Measurements from ENCODE around the gene LAYN. TPM values are rescaled to one million over a fixed set of nuclear protein-coding genes. Genes with fewer than 3 reads are reported as not detected.

LAYN gene
- total RNA-seq (1 to 10 TPM; 1.3 to 1.4 TPM), total RNA-seq (0.06 to 10.5 (median 2.5) reads per million in 172 experiments)
- polyA plus RNA-seq (2013, experiment 1 of 2), result 0.49 TPM
- polyA plus RNA-seq (2013, experiment 2 of 2), result 0.54 TPM

GRCh38 chr11:111540114-111540936 lies at the start of gene LAYN:
Gene LAYN, plus strand, starts transcription at chr11:111540720. Its CDS starts 124 bp downstream, at chr11:111540844.
- Mint-ChIP-seq H3K36me3 (ENCODE audit: low read depth) (no peaks in the 10 kb centered on the region), H3K27ac (peak within 1 kb of the TSS; percentile 76), H3K9me3 (no peaks in the 10 kb centered on the region), H3K4me3 (peak within 1 kb of the TSS; percentile 80), H3K27me3 (peaks cover 67% of the 10 kb centered on the region), H3K4me1 (ENCODE audit: low read depth) (peaks cover 20% of the 10 kb centered on the region)
- DNase-seq (peak in 7 of 14 experiments; percentile 10 to 47 (median 43)), ATAC-seq (ENCODE audit: poor library complexity) (peak; percentile 23)
- TF ChIP-seq CTCF (IDR thresholded peaks at IDR 0.05), result no peak
- Histone ChIP-seq H3K27me3 (ENCODE audit: control insufficient read depth in 1 of 2, insufficient read depth in 2 of 2, low read length in 2 of 2) (peaks cover 23 to 37% of the 10 kb centered on the region in 2 experiments), H3K4me3 (ENCODE audit: low read length) (peak within 1 kb of the TSS; percentile 50), H3K9me3 (ENCODE audit: control insufficient read depth in 1 of 2, insufficient read depth in 1 of 2, low read length in 2 of 2) (peaks cover 0 to 11% of the 10 kb centered on the region in 2 experiments), H3K36me3 (ENCODE audit: insufficient read depth, low read length) (no peaks in the 10 kb centered on the region), H3K27ac (ENCODE audit: low read depth in 1 of 2, low read length in 2 of 2) (no peak within 1 kb of the TSS), H3K4me1 (ENCODE audit: insufficient read depth, low read length) (peaks cover 18% of the 10 kb centered on the region)
- POLR2A ChIA-PET, result no interaction called here
- CTCF ChIA-PET, result no interaction called here
- intact Hi-C loops (cut with DNase I, micrococcal nuclease), result no loop called here

- Histone ChIP-seq H3K27me3 (ENCODE audit: control insufficient read depth in 1 of 2, insufficient read depth in 2 of 2, low read length in 2 of 2) (no peaks in the 10 kb centered on the region), H3K27ac (ENCODE audit: low read depth in 1 of 2, low read length in 2 of 2) (no peak overlapping the region), H3K4me3 (ENCODE audit: low read length) (no peak overlapping the region), H3K9me3 (ENCODE audit: control insufficient read depth in 1 of 2, insufficient read depth in 1 of 2, low read length in 2 of 2) (no peaks in the 10 kb centered on the region), H3K36me3 (ENCODE audit: insufficient read depth, low read length) (no peaks in the 10 kb centered on the region), H3K4me1 (ENCODE audit: insufficient read depth, low read length) (no peaks in the 10 kb centered on the region)
- no peaks in the 10 kb centered on the region for H3K4me1 Mint-ChIP-seq (ENCODE audit: low read depth)
- H3K27ac Mint-ChIP-seq, result no peak overlapping the region
- H3K9me3 Mint-ChIP-seq, result no peaks in the 10 kb centered on the region
- no peaks in the 10 kb centered on the region for H3K36me3 Mint-ChIP-seq (ENCODE audit: low read depth)
- POLR2A ChIA-PET, result no interaction called here
- intact Hi-C loops (cut with DNase I, micrococcal nuclease), result no loop called here
- no peak for ATAC-seq (ENCODE audit: poor library complexity)
- no peak for TF ChIP-seq CTCF (IDR thresholded peaks at IDR 0.05)
- no peak for DNase-seq
- CTCF ChIA-PET, result interaction anchor here (1.1 kb wide), 1 partner anchor 15 kb away, joined by 3 read pairs; no protein-coding TSS in a partner anchor
- peaks cover 12% of the 10 kb centered on the region for H3K27me3 Mint-ChIP-seq
- H3K4me3 Mint-ChIP-seq, result no peak overlapping the region
Measured at GRCh38 chr11:111494040-111494439, 46.5 kb upstream of the LAYN start.

GRCh38 chr11:111499483-111499882 lies 41.0 kb upstream of the LAYN start:
- H3K27ac ChIP-seq (ENCODE audit: low read depth in 1 of 2, low read length in 2 of 2), result no peak overlapping the region
- no peak overlapping the region for H3K4me3 ChIP-seq (ENCODE audit: low read length)
- Mint-ChIP-seq H3K4me1 (ENCODE audit: low read depth) (no peaks in the 10 kb centered on the region), H3K9me3 (no peaks in the 10 kb centered on the region), H3K27ac (no peak overlapping the region), H3K27me3 (peaks cover 22% of the 10 kb centered on the region), H3K36me3 (ENCODE audit: low read depth) (no peaks in the 10 kb centered on the region), H3K4me3 (no peak overlapping the region)
- ATAC-seq (ENCODE audit: poor library complexity), result no peak
- DNase-seq, result no peak
- intact Hi-C loops (cut with DNase I, micrococcal nuclease), result no loop called here
- H3K27me3 ChIP-seq (ENCODE audit: control insufficient read depth in 1 of 2, insufficient read depth in 2 of 2, low read length in 2 of 2), result peaks cover 0 to 6% of the 10 kb centered on the region in 2 experiments
- no peaks in the 10 kb centered on the region for H3K9me3 ChIP-seq (ENCODE audit: control insufficient read depth in 1 of 2, insufficient read depth in 1 of 2, low read length in 2 of 2)
- no peaks in the 10 kb centered on the region for H3K4me1 ChIP-seq (ENCODE audit: insufficient read depth, low read length)
- TF ChIP-seq CTCF (IDR thresholded peaks at IDR 0.05), result no peak
- CTCF ChIA-PET, result no interaction called here
- POLR2A ChIA-PET, result no interaction called here
- no peaks in the 10 kb centered on the region for H3K36me3 ChIP-seq (ENCODE audit: insufficient read depth, low read length)
